Activated gamma-delta T cell (primary cell): Measurements from ENCODE around the gene EED.
"Not testable (repeated sequence)": the region's sequence is repeated elsewhere in the genome, so short reads cannot be mapped to it uniquely, and the experiment has no call there.

Experiments used
- DNase-seq: peaks from one replicate; lab custom pipeline; 2025; lab: John Stamatoyannopoulos, UW

Gene EED

DNA sequence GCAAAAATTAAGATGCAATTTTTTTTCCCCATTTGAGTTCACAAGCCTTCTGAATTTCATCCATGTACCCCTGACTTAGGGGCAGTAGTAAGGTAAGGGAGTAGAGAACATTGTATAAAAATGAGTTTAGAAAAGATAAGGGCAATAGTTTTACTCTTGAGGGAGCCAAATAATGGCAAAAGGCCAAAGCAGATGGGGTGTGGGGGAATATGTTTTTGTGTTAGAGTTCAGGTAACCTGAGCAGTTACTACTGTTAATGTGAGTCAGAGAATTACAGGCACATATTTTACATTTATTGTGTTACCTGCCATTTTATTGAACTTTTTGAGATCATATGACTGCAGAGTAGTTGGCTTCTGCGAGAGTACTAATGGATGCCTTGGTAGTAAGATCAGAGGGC is 3.1 kb downstream of the EED start:
- DNase-seq, result no peak

DNA sequence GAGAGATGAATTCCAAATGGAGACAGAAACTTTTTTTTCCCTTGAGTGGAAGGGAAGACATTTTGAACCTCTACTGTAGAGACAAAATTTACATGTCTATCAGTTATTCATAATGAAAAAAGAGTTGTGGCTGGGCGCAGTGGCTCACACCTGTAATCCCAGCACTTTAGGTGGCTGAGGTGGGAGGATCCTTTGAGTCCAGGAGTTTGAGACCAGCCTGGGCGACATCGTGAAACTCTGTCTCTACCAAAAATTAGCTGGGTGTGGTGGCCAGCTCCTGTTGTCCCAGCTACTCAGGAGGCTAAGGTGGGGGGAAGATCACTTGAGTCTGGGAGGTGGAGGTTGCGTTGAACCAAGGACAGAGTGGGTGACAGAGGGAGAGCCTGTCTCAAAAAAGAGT is 4.1 kb downstream of the EED start:
- DNase-seq, result no peak

DNA sequence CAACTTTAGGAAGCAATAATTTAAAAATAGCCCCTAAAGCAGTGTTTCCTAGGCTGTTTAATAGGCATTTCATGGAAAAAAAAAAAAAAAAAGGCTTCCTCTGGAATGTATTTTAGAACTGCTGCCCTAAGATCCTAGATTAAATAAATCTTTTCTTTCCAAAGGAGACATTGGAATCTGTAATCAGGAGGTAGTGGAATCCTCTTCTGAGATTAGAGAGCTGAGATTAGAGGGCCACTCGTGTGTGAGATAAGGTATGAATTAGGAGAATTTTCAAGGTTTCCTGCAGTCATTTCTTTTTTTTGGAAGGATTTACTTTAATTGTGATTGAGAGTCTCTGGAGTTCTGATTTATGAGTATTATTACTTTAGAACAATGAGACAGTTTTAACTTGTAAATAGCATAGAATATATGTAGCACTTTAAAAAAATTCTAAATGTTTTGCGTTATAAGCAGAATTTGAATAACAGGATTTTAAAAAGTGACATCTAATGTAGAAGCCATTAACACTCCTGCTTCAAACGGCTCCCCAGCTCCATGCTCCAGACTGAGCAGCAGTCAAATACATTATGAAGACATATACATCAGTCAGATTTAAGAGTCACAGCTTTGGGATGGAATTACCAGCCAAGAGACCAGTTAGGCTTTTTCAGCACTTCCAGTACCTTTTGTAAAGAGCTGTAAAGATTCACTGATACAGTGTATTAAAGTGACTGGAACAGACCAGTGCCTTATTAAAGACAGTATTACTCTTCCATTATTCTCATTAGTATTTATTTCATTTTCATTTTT is 5.0 kb downstream of the EED start:
- DNase-seq, result no peak

DNA sequence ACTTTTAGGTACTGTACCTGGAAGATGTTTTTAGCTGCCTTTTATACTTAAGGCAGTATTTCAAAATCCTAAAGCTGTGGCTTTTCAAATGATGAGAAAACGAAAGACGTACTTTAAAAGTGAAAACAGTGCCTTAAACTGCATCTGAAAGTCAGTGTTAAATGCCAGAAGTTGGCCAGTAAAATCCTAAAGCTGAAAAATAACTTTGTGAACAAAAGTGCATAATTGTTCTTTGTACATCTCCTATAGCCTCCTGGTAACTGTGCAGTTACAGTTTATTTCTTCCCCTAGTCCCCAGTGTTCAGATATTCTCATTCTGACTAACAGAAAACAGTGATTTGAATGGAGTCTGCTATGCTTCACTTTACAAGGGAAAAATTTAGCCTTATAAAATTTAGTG is 6.8 kb downstream of the EED start:
- no peak for DNase-seq

GRCh38 chr11:86255896-86256295 is 11.3 kb downstream of the EED start:
- no peak for DNase-seq

- no peak for DNase-seq
These were observed 12.1 kb downstream of the EED start for GRCh38 chr11:86256608-86257007.

GRCh38 chr11:86257446-86257845 is 12.9 kb downstream of the EED start:
- no peak for DNase-seq

GRCh38 chr11:86259730-86260129 is 15.2 kb downstream of the EED start:
- no peak for DNase-seq

GRCh38 chr11:86261328-86261727 is 16.8 kb downstream of the EED start:
- DNase-seq, result no peak

DNA sequence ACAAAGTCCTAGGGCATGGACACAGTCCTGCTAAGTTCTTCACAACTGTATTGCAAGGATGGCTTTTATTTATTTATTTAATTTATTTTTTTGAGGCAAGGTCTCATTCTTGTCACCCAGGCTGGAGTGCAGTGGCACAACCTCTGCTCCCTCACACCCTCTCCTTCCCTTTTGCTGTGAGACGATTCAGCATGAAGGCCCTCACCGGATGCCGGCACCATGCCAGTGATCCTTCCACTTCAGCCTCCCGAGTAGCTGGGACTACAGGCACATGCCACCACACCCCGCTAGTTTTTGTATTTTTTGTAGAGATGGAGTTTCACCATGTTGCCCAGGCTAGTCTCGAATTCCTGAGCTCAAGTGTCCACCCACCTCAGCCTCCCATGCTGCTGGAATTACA is 17.8 kb downstream of the EED start:
- DNase-seq, result no peak

GRCh38 chr11:86264649-86265048 is 20.1 kb downstream of the EED start:
- DNase-seq, result no peak

GRCh38 chr11:86265194-86265593 is 20.6 kb downstream of the EED start:
- no peak for DNase-seq

DNA sequence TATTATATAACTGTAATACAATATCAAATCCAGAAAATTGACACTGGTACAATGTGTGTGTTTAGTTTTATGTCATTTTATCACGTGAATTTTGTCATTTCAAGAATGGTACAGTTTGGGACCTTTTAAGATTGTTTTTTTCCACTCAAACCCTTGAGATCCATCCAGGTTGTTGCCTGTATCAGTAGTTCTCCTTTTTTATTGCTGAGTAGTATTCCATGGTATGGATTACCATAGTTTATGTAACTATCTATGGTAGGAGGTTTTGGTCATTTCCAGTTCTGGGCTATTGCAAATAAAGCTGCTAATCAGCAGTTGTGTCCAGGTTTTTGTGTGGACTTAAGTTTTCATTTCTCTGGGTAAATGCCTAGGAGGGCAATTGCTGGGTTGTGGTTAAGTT is 25.1 kb downstream of the EED start:
- no peak for DNase-seq

GRCh38 chr11:86274503-86274902 is 29.9 kb downstream of the EED start:
- no peak for DNase-seq

- no peak for DNase-seq
These were observed 30.4 kb downstream of the EED start for GRCh38 chr11:86274999-86275398.

DNA sequence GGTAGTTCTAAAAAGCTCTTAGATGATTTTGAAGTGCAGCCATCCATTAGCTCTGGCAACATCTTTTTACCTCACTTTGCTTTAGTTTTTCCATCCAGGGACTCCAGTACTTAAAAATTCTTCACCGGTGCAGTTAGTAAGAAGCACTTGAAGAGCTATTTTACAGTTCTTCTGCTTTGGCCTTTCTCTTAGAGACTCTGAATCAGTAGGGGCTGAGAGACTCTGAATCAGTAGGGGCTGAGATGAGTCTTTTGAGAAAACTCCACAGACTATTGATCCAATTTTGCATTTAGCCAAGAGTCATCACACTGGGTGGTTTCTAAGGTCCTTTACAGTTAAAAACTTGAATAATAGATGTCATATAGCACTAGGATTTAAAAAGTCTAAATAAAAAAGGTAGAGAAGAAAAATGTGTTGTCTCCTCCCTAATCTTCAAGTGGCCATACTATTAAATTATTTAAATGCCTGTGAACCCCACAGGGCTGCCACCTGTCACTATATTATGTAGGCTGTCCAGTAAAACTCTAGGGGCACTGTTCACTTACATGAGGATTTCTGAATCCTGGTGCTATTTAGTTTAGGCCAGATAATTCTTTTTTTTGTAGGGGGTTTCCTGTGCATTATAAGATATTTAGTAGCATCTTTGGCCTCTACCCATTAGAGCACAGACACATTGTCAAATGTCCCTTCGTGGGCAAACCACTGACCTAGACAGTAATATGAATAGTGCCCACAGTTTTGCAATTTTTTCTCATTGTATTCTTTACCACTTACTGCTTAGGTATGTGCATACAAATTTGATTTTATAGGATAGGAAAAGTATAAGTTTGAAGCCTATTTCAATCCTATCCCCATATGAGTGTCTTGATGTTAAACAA is 31.2 kb downstream of the EED start:
- DNase-seq, result no peak

DNA sequence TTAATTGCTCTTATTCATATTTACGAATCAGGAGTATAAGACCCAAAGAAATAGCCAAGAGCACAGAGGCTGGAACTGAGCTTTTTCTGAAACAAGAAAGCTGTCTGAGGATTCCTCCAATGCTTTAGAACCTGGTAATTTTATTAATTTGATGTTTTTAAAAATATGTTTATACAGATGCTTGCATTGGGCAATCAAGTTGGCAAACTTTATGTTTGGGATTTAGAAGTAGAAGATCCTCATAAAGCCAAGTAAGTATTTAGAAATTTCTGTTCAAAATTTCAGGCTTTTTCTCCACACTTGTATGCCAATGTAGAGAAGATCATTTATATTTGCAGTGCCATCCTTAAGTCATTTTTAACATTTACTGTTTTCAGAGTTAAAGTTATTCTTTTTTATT is 33.2 kb downstream of the EED start:
- no peak for DNase-seq

DNA sequence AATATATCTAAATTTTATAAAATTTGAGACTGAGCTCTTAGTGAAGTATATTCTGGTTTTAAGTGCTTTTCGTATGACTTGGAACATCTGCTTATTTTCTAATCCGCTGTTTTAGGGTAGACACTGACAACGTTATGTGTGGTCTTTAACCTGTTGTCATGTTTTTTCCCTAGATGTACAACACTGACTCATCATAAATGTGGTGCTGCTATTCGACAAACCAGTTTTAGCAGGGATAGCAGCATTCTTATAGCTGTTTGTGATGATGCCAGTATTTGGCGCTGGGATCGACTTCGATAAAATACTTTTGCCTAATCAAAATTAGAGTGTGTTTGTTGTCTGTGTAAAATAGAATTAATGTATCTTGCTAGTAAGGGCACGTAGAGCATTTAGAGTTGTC is 33.7 kb downstream of the EED start:
- DNase-seq, result no peak

- DNase-seq, result no peak
These were observed 35.2 kb downstream of the EED start for GRCh38 chr11:86279747-86280146.

GRCh38 chr11:86287468-86287796 is 42.9 kb downstream of the EED start:
- no peak for DNase-seq

GRCh38 chr11:86288776-86289507 is 44.4 kb downstream of the EED start:
- DNase-seq, result no peak

GRCh38 chr11:86289508-86290280 is 45.1 kb downstream of the EED start:
- DNase-seq, result not testable (repeated sequence)
